Measurements from ENCODE around the gene HAPLN2.

GRCh38 chr1:156624814-156625435, 5.7 kb downstream of the HAPLN2 start:
- TF ChIP-seq POLR2AphosphoS5 (IDR thresholded peaks at IDR 0.05; ENCODE audit: borderline replicate concordance, low read depth, low read length) (no peak), EZH2 (IDR thresholded peaks at IDR 0.05) (no peak), FOXP2 (optimal IDR thresholded peaks at IDR 0.05; ENCODE audit: control extremely low read depth, extremely low read length, insufficient read depth) (no peak)

Measured in SK-N-MC (cell line).